Muscle layer of duodenum (tissue), 2 donors: ENCODE results near the gene CCDC9.
"Not testable (repeated sequence)": the region's sequence is repeated elsewhere in the genome, so short reads cannot be mapped to it uniquely, and the experiment has no call there.

ENCODE experiments used
- H3K27ac ChIP-seq: one replicate; pipeline ENCODE4 v1.7.0; 2013; ENCODE audit warnings: mild to moderate bottlenecking, low read length
- H3K27me3 ChIP-seq: one replicate; pipeline ENCODE4 v1.7.0; 2013; ENCODE audit warnings: low read depth, mild to moderate bottlenecking, control low read depth, low read length
- H3K36me3 ChIP-seq, 2 donors: one replicate each; pipeline ENCODE4 v1.7.0; 2013; ENCODE audit warnings: low read length in 2 of 2, control low read depth in 1 of 2, mild to moderate bottlenecking in 1 of 2; ENCODE audit not compliant: insufficient read depth in 2 of 2, control insufficient read depth in 1 of 2
- H3K4me1 ChIP-seq, 2 donors: one replicate each; pipeline ENCODE4 v1.7.0; 2013; ENCODE audit warnings: low read length in 2 of 2, mild to moderate bottlenecking in 2 of 2, control low read depth in 1 of 2, moderate library complexity in 1 of 2; ENCODE audit not compliant: insufficient read depth in 2 of 2, control insufficient read depth in 1 of 2
- H3K4me3 ChIP-seq, 2 donors: one replicate each; pipeline ENCODE4 v1.7.0; 2013; ENCODE audit warnings: low read length in 2 of 2, low read depth in 1 of 2, mild to moderate bottlenecking in 1 of 2
- H3K9me3 ChIP-seq, 2 donors: one replicate each; pipeline ENCODE4 v1.7.0; 2013; ENCODE audit warnings: low read length in 2 of 2, control low read depth in 1 of 2, mild to moderate bottlenecking in 1 of 2; ENCODE audit not compliant: control insufficient read depth in 1 of 2
- donor health status: healthy.

CCDC9 gene

DNA sequence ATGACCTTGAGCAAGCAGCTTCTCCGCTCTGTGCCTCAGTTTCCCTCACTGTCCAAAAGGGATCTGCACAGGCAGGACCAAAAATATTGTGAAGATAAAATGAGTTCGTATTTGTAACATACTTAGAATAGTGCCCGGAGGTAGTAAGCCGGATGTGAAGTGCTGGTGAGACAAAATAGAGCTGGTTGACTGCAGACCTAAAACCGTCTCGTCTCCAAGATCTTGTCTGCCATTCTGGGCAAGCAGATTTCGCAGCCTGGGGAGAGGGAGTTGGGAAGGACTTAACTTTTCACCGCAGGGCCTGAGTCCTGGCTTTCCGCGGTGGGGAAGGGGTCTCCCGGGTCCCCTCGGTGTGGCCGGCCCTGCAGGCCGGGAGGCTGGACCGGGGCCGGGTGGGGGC is 17.2 kb upstream of the CCDC9 start:
- Histone ChIP-seq H3K27ac (no peak overlapping the region), H3K27me3 (peaks cover 14% of the 10 kb centered on the region), H3K4me3 (peak overlapping the region in 1 of 2 donors; percentile 51), H3K9me3 (no peaks in the 10 kb centered on the region), H3K4me1 (peaks cover 7 to 32% of the 10 kb centered on the region in 2 donors), H3K36me3 (no peaks in the 10 kb centered on the region)

- H3K4me3 ChIP-seq = peak overlapping the region in 1 of 2 donors; percentile 51
- H3K27ac ChIP-seq = no peak overlapping the region
- no peaks in the 10 kb centered on the region for H3K9me3 ChIP-seq
- peaks cover 14% of the 10 kb centered on the region for H3K27me3 ChIP-seq
- peaks cover 7 to 32% of the 10 kb centered on the region in 2 donors for H3K4me1 ChIP-seq
- no peaks in the 10 kb centered on the region for H3K36me3 ChIP-seq
Measured at GRCh38 chr19:47239610-47240296, 16.6 kb upstream of the CCDC9 start.

DNA sequence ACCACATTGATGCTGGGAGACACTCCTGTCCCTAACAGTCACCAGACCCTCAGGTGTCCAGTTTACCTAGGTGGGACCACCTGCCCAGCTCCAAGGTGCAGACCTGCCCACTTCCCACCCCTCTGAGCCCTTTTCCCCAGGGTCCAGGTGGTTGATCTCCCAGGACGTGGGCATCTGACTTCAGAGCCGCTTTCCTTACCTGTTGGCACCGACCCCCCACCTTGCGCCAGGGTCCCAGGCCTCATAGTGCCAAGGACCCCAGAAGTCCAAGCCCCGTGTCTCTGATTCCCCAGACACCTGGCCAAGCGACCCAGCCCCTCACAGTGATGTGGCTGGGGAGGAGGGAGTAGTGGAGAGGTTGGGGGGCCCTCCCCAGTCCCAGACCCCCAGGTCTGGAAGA is 15.8 kb upstream of the CCDC9 start:
- Histone ChIP-seq H3K9me3 (no peaks in the 10 kb centered on the region), H3K4me3 (no peak overlapping the region), H3K36me3 (no peaks in the 10 kb centered on the region), H3K27ac (no peak overlapping the region), H3K27me3 (peaks cover 14% of the 10 kb centered on the region), H3K4me1 (peaks cover 7 to 32% of the 10 kb centered on the region in 2 donors)

- Histone ChIP-seq H3K9me3 (no peaks in the 10 kb centered on the region), H3K36me3 (no peaks in the 10 kb centered on the region), H3K4me1 (peaks cover 7 to 32% of the 10 kb centered on the region in 2 donors), H3K27me3 (peaks cover 14% of the 10 kb centered on the region), H3K4me3 (no peak overlapping the region), H3K27ac (no peak overlapping the region)
Measured at GRCh38 chr19:47240996-47241918, 15.1 kb upstream of the CCDC9 start.

GRCh38 chr19:47241919-47242577 is 14.3 kb upstream of the CCDC9 start:
- Histone ChIP-seq H3K36me3 (no peaks in the 10 kb centered on the region), H3K27ac (no peak overlapping the region), H3K9me3 (no peaks in the 10 kb centered on the region), H3K4me1 (peaks cover 7 to 32% of the 10 kb centered on the region in 2 donors), H3K27me3 (peaks cover 14% of the 10 kb centered on the region), H3K4me3 (no peak overlapping the region)

DNA sequence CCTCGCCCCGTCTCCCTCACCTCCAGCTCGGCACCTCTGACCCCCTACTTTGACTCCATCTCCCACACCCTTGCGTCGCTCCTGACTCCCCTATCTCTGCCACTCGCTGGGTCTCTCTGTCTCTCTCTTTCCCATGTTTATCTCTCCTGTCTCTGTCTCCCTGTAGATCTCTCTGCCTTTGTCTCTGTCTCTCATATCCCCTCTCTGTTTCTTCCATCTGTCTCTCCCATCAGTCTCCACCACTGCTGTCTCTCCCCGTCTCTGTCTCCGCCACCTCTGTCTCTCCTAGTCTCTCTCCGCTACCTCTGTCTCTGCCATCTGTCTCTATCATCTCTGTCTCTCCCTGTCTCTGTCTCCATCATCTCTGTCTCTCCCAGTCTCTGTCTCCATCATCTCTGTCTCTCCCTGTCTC is 13.0 kb upstream of the CCDC9 start:
- Histone ChIP-seq H3K4me1 (peaks cover 7 to 32% of the 10 kb centered on the region in 2 donors), H3K27me3 (peaks cover 14% of the 10 kb centered on the region), H3K36me3 (no peaks in the 10 kb centered on the region), H3K9me3 (no peaks in the 10 kb centered on the region), H3K27ac (peak overlapping the region; percentile 72), H3K4me3 (peak overlapping the region; percentile 52 to 57)

GRCh38 chr19:47243776-47244547 is 12.4 kb upstream of the CCDC9 start:
- Histone ChIP-seq H3K27ac (peak overlapping the region; percentile 72), H3K27me3 (peaks cover 14% of the 10 kb centered on the region), H3K4me3 (peak overlapping the region; percentile 52 to 57), H3K9me3 (no peaks in the 10 kb centered on the region), H3K4me1 (peaks cover 7 to 31% of the 10 kb centered on the region in 2 donors), H3K36me3 (no peaks in the 10 kb centered on the region)

DNA sequence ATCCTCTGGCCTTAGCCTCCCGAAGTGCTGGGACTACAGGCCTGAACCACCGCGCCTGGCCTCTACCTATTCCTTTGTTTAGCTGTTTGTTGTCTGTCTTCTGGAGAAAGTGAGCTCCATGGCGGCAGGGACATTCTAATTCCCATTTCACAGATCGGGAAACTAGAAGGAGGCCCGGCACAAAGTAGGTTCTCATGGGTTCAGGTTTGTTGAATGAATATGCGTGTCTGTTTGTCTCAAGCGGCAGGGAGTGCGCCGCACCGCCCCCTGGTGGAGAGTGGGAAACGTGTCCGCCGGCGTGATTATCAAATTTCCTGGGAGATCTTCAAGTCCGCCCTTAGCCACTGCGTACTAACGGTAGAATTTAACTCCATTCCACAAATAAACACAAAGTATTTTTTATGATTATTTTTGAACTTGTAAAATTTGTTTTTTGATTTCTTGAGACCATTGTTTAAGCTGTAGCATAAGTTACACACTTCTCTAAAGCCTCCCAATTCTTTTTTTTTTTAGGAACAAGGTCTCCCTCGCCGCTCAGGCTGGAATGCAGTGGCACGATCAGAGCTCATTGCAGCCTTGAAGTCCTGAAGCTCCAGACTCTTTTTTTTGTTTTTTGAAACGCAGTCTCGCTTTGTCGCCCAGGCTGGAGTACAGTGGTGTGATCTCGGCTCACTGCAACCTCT is 8.9 kb upstream of the CCDC9 start:
- Histone ChIP-seq H3K27me3 (no peaks in the 10 kb centered on the region), H3K27ac (no peak overlapping the region), H3K36me3 (no peaks in the 10 kb centered on the region), H3K9me3 (no peaks in the 10 kb centered on the region), H3K4me3 (no peak overlapping the region), H3K4me1 (peaks cover 7 to 8% of the 10 kb centered on the region in 2 donors)

- H3K4me1 ChIP-seq, H3K36me3 ChIP-seq, H3K27ac ChIP-seq, H3K4me3 ChIP-seq, H3K27me3 ChIP-seq, H3K9me3 ChIP-seq: not testable (repeated sequence)
Measured at GRCh38 chr19:47253016-47253415, 3.3 kb upstream of the CCDC9 start.

- Histone ChIP-seq H3K36me3 (peaks cover 3 to 5% of the 10 kb centered on the region in 2 donors), H3K4me3 (no peak overlapping the region), H3K9me3 (no peaks in the 10 kb centered on the region), H3K27ac (no peak overlapping the region), H3K4me1 (peaks cover 4 to 10% of the 10 kb centered on the region in 2 donors), H3K27me3 (no peaks in the 10 kb centered on the region)
Measured at GRCh38 chr19:47253467-47253881, 2.9 kb upstream of the CCDC9 start.
